ENCODE measurements around the gene FOXP1. TPM values are rescaled to one million over a fixed set of nuclear protein-coding genes. Genes with fewer than 3 reads are reported as not detected.

The FOXP1 gene
- total and polyA plus RNA-seq, 2 experiments from 2014 or later: 76.8 to 99.8 TPM

- H3K4me2 ChIP-seq: no peak overlapping the region
- H2AFZ ChIP-seq: no peak overlapping the region
- H3K79me2 ChIP-seq: peaks cover 21% of the 10 kb centered on the region
- H3K27ac ChIP-seq: no peak overlapping the region
- no peaks in the 10 kb centered on the region for H3K9me3 ChIP-seq (ENCODE audit: low read depth)
- 81% methylated on average over 2 of the region's 2 CpGs for WGBS (ENCODE audit: low lambda C conversion rate, missing lambda C conversion rate)
- DNase-seq (ENCODE audit: low spot score): no peak
- H3K27me3 ChIP-seq: no peaks in the 10 kb centered on the region
- no peaks in the 10 kb centered on the region for H3K9me2 ChIP-seq (replicated peaks; ENCODE audit: insufficient read depth)
- no peak overlapping the region for H3K4me3 ChIP-seq
- peaks cover 5% of the 10 kb centered on the region for H3K4me1 ChIP-seq (ENCODE audit: insufficient read depth)
- no peaks in the 10 kb centered on the region for H3K36me3 ChIP-seq (replicated peaks; ENCODE audit: insufficient read depth, low read depth)
- TF ChIP-seq EZH2phosphoT487 (IDR thresholded peaks at IDR 0.05; ENCODE audit: low read depth, severe bottlenecking, unreplicated experiment) (no peak), EZH2 (IDR thresholded peaks at IDR 0.05; ENCODE audit: borderline replicate concordance) (no peak)
- TF ChIP-seq, protein P1, sequence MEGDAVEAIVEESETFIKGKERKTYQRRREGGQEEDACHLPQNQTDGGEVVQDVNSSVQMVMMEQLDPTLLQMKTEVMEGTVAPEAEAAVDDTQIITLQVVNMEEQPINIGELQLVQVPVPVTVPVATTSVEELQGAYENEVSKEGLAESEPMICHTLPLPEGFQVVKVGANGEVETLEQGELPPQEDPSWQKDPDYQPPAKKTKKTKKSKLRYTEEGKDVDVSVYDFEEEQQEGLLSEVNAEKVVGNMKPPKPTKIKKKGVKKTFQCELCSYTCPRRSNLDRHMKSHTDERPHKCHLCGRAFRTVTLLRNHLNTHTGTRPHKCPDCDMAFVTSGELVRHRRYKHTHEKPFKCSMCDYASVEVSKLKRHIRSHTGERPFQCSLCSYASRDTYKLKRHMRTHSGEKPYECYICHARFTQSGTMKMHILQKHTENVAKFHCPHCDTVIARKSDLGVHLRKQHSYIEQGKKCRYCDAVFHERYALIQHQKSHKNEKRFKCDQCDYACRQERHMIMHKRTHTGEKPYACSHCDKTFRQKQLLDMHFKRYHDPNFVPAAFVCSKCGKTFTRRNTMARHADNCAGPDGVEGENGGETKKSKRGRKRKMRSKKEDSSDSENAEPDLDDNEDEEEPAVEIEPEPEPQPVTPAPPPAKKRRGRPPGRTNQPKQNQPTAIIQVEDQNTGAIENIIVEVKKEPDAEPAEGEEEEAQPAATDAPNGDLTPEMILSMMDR (IDR thresholded peaks at IDR 0.05; ENCODE audit: poor library complexity): no peak
- H4K20me1 ChIP-seq (ENCODE audit: insufficient read depth, poor library complexity, severe bottlenecking): no peaks in the 10 kb centered on the region
These were observed 396.7 kb downstream of the FOXP1 start for GRCh38 chr3:71186801-71187200.

GRCh38 chr3:71185733-71186455 is 397.6 kb downstream of the FOXP1 start:
- H3K27me3 ChIP-seq: no peaks in the 10 kb centered on the region
- no peak overlapping the region for H3K4me2 ChIP-seq
- no peak overlapping the region for H3K4me3 ChIP-seq
- no peak for TF ChIP-seq EZH2 (IDR thresholded peaks at IDR 0.05; ENCODE audit: borderline replicate concordance)
- TF ChIP-seq, protein P1 (IDR thresholded peaks at IDR 0.05; ENCODE audit: poor library complexity): no peak
- TF ChIP-seq EZH2phosphoT487 (IDR thresholded peaks at IDR 0.05; ENCODE audit: low read depth, severe bottlenecking, unreplicated experiment): no peak
- H3K36me3 ChIP-seq (replicated peaks; ENCODE audit: insufficient read depth, low read depth): no peaks in the 10 kb centered on the region
- H3K4me1 ChIP-seq (ENCODE audit: insufficient read depth): no peaks in the 10 kb centered on the region
- no peaks in the 10 kb centered on the region for H3K9me2 ChIP-seq (replicated peaks; ENCODE audit: insufficient read depth)
- peak; percentile 31 for DNase-seq (ENCODE audit: low spot score)
- no peaks in the 10 kb centered on the region for H3K9me3 ChIP-seq (ENCODE audit: low read depth)
- no peak overlapping the region for H2AFZ ChIP-seq
- peaks cover 26% of the 10 kb centered on the region for H3K79me2 ChIP-seq
- no peak overlapping the region for H3K27ac ChIP-seq
- no peaks in the 10 kb centered on the region for H4K20me1 ChIP-seq (ENCODE audit: insufficient read depth, poor library complexity, severe bottlenecking)
- WGBS (ENCODE audit: low lambda C conversion rate, missing lambda C conversion rate): 84% methylated on average over 3 of the region's 3 CpGs

DNA sequence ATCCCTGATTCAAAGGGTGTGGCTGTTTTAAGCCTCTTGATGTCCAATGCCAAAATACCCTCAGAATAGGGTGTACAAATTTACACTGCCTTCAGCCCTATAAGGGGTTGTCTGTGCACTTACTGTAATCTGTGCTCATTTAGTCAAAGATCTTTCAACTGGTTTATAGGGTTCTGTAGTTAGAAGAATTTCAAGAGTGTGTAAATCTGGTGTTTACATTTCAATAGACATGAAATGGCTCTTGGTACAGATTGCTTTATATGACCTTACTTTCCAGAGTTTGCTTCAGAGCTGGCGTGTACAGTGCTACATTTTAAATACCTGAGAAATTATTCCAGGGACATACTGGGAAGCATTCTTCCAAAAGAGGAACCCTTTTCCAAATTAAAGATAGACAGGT is 399.3 kb downstream of the FOXP1 start:
- Histone ChIP-seq H4K20me1 (ENCODE audit: insufficient read depth, poor library complexity, severe bottlenecking) (no peaks in the 10 kb centered on the region), H3K9me3 (ENCODE audit: low read depth) (no peaks in the 10 kb centered on the region), H3K4me1 (ENCODE audit: insufficient read depth) (no peaks in the 10 kb centered on the region), H3K9me2 (replicated peaks; ENCODE audit: insufficient read depth) (no peaks in the 10 kb centered on the region), H2AFZ (no peak overlapping the region), H3K27me3 (no peaks in the 10 kb centered on the region), H3K4me2 (no peak overlapping the region), H3K36me3 (replicated peaks; ENCODE audit: insufficient read depth, low read depth) (no peaks in the 10 kb centered on the region), H3K27ac (peak overlapping the region; percentile 0), H3K4me3 (no peak overlapping the region), H3K79me2 (peaks cover 36% of the 10 kb centered on the region)
- TF ChIP-seq EZH2 (IDR thresholded peaks at IDR 0.05; ENCODE audit: borderline replicate concordance) (no peak), EZH2phosphoT487 (IDR thresholded peaks at IDR 0.05; ENCODE audit: low read depth, severe bottlenecking, unreplicated experiment) (no peak)
- TF ChIP-seq, protein P1 (IDR thresholded peaks at IDR 0.05; ENCODE audit: poor library complexity): no peak
- 54% methylated on average over 1 of the region's 1 CpG for WGBS (ENCODE audit: low lambda C conversion rate, missing lambda C conversion rate)
- DNase-seq (ENCODE audit: low spot score): no peak
